ENCODE results near the gene ITIH3. TPM values are rescaled to one million over a fixed set of nuclear protein-coding genes. Genes with fewer than 3 reads are reported as not detected.

Gene ITIH3
- total RNA-seq, 1 donor from 2014 or later = 0.16 TPM

GRCh38 chr3:52829906-52830463 is 35.4 kb downstream of the ITIH3 start:
- peaks cover 19% of the 10 kb centered on the region for H3K4me1 Mint-ChIP-seq (ENCODE audit: low read depth, unreplicated experiment)
- DNase-seq (ENCODE audit: low read depth) = no peak
- Histone ChIP-seq H3K79me2 (ENCODE audit: insufficient read depth, low read length) (no peaks in the 10 kb centered on the region), H3K4me1 (ENCODE audit: insufficient read depth, low read length) (peaks cover 19% of the 10 kb centered on the region), H3K27ac (ENCODE audit: low read depth, low read length) (no peak overlapping the region), H3K4me3 (ENCODE audit: insufficient read depth, low read depth, low read length) (no peak overlapping the region), H3K27me3 (ENCODE audit: insufficient read depth, low read length) (no peaks in the 10 kb centered on the region), H2AFZ (ENCODE audit: low read depth, low read length) (no peak overlapping the region), H3K9me3 (ENCODE audit: insufficient read depth, low read depth, low read length) (no peaks in the 10 kb centered on the region), H4K20me1 (ENCODE audit: insufficient read depth, low read length) (peaks cover 16% of the 10 kb centered on the region), H3K4me2 (ENCODE audit: low read length) (no peak overlapping the region), H3K36me3 (ENCODE audit: insufficient read depth, low read length) (no peaks in the 10 kb centered on the region), H3K9ac (ENCODE audit: low read length) (no peak overlapping the region)
- no peak overlapping the region for H3K27ac Mint-ChIP-seq (ENCODE audit: unreplicated experiment)
- H3K9me3 Mint-ChIP-seq (ENCODE audit: unreplicated experiment) = peaks cover under 1% of the 10 kb centered on the region
- no peak overlapping the region for H3K4me3 Mint-ChIP-seq (ENCODE audit: unreplicated experiment)
- H3K36me3 Mint-ChIP-seq (ENCODE audit: low read depth, unreplicated experiment) = peaks cover 3% of the 10 kb centered on the region
- FAIRE-seq = no peak
- TF ChIP-seq EZH2 (IDR thresholded peaks at IDR 0.05; ENCODE audit: insufficient read depth, low read length) (no peak), CTCF (IDR thresholded peaks at IDR 0.05; ENCODE audit: insufficient read depth, low read depth, low read length) (no peak)
- peaks cover 11% of the 10 kb centered on the region for H3K27me3 Mint-ChIP-seq (ENCODE audit: low read depth, unreplicated experiment)

DNA sequence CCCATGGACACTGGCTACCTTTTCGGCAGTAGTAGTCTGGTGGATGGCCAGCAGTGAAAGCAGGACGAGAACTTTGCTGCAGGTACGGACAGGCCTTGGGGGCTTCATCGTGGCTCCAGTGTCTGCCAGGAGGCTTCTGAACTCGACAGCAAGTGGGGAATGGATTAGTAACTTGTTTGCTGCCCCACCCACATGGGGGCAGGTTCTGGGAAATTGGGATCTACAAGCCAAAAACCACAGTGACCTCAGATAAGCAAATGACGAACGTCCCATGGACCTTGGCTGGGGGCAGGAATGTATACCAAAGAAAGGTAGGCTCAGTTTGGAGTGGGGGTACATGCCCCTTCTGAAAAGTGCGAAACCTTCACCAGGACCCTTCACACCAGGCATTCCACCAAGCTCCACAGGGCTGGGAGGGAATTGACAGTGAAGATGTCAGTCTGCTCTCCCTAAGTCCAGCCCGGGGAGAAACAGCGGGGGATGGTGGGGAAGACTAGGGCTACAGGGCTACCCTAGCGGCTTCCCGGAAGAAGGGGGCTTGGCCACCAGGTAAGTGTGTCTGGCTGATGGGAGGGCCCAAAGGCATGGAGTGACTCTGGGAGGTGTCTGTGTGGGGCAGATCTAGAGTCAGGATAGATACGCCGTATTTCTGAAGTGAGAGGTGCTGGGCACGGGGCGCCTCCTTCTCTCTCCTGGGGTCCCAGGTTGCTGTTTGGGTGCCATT is 36.1 kb downstream of the ITIH3 start, which contains the start of gene ITIH4:
Gene ITIH4 (minus strand): TSS at position 138 of the 724 bp plus-strand sequence. CDS start 30 bp downstream, at position 108.
- H2AFZ ChIP-seq (ENCODE audit: low read depth, low read length) = no peak within 1 kb of the TSS
- H3K36me3 Mint-ChIP-seq (ENCODE audit: low read depth, unreplicated experiment) = peaks cover 3% of the 10 kb centered on the region
- H3K36me3 ChIP-seq (ENCODE audit: insufficient read depth, low read length) = no peaks in the 10 kb centered on the region
- no peak within 1 kb of the TSS for H3K27ac Mint-ChIP-seq (ENCODE audit: unreplicated experiment)
- peaks cover 19% of the 10 kb centered on the region for H3K4me1 Mint-ChIP-seq (ENCODE audit: low read depth, unreplicated experiment)
- H3K4me2 ChIP-seq (ENCODE audit: low read length) = peak within 1 kb of the TSS; percentile 56
- no peak within 1 kb of the TSS for H3K27ac ChIP-seq (ENCODE audit: low read depth, low read length)
- peaks cover 16% of the 10 kb centered on the region for H4K20me1 ChIP-seq (ENCODE audit: insufficient read depth, low read length)
- no peaks in the 10 kb centered on the region for H3K9me3 Mint-ChIP-seq (ENCODE audit: unreplicated experiment)
- H3K4me3 Mint-ChIP-seq (ENCODE audit: unreplicated experiment) = no peak within 1 kb of the TSS
- peaks cover 11% of the 10 kb centered on the region for H3K27me3 Mint-ChIP-seq (ENCODE audit: low read depth, unreplicated experiment)
- no peak for FAIRE-seq
- H3K9ac ChIP-seq (ENCODE audit: low read length) = no peak within 1 kb of the TSS
- H3K79me2 ChIP-seq (ENCODE audit: insufficient read depth, low read length) = no peaks in the 10 kb centered on the region
- H3K27me3 ChIP-seq (ENCODE audit: insufficient read depth, low read length) = no peaks in the 10 kb centered on the region
- TF ChIP-seq CTCF (IDR thresholded peaks at IDR 0.05; ENCODE audit: insufficient read depth, low read depth, low read length) (no peak), EZH2 (IDR thresholded peaks at IDR 0.05; ENCODE audit: insufficient read depth, low read length) (no peak)
- H3K4me1 ChIP-seq (ENCODE audit: insufficient read depth, low read length) = peaks cover 19% of the 10 kb centered on the region
- DNase-seq (ENCODE audit: low read depth) = peak; percentile 44
- no peak within 1 kb of the TSS for H3K4me3 ChIP-seq (ENCODE audit: insufficient read depth, low read depth, low read length)
- no peaks in the 10 kb centered on the region for H3K9me3 ChIP-seq (ENCODE audit: insufficient read depth, low read depth, low read length)
